GM12878 (cell line): ENCODE measurements around the gene TIMM50.
A peak's percentile ranks its signal among the peaks of the same experiment; 100 is the strongest.

Experiments used
- BACH1 ChIP-seq: fragments of 450-650 bp; IDR thresholded peaks from 2 replicates; pipeline ENCODE4 v1.6.1; 2017; ENCODE audit warnings: mild to moderate bottlenecking, borderline replicate concordance
- BCLAF1 ChIP-seq: fragments of 450-650 bp; IDR thresholded peaks from 2 replicates; pipeline ENCODE4 v1.6.1; 2017; ENCODE audit warnings: antibody characterized with exemption, mild to moderate bottlenecking, moderate library complexity
- CTCF ChIP-seq, 3 experiments: IDR thresholded peaks in 2 of 3; conservative IDR thresholded peaks in 1 of 3; 2 replicates each; pipeline ENCODE4 v1.5.1; 2011; ENCODE audit warnings: low read depth in 3 of 3, low read length in 3 of 3, mild to moderate bottlenecking in 3 of 3, control low read depth in 2 of 3, moderate library complexity in 2 of 3, inconsistent platforms in 1 of 3, mixed read lengths in 1 of 3; ENCODE audit not compliant: control insufficient read depth in 2 of 3, insufficient read depth in 1 of 3; ENCODE audit errors: extremely low read depth in 1 of 3
- EED ChIP-seq: sonication (generic); IDR thresholded peaks from 2 replicates; pipeline ENCODE4 v1.6.1; 2016; ENCODE audit warnings: antibody characterized with exemption, low read depth
- HDAC2 ChIP-seq: fragments of 200-600 bp; sonication (generic); IDR thresholded peaks from 2 replicates; pipeline ENCODE4 v1.6.1; 2017
- MXI1 ChIP-seq: fragments of 150-350 bp; IDR thresholded peaks from 2 replicates; pipeline ENCODE4 v1.6.1; 2011; ENCODE audit warnings: low read depth, mild to moderate bottlenecking, inconsistent platforms, low read length, improper control_type of control experiment
- NR2C2 ChIP-seq: IDR thresholded peaks from 2 replicates; pipeline ENCODE4 v1.6.1; 2011; ENCODE audit warnings: borderline replicate concordance, low read depth; ENCODE audit not compliant: control insufficient read depth, insufficient read length
- POLR2A ChIP-seq: IDR thresholded peaks from 2 replicates; pipeline ENCODE4 v1.6.1; 2011; ENCODE audit warnings: low read depth, mild to moderate bottlenecking, low read length
- POLR2AphosphoS5 ChIP-seq: IDR thresholded peaks from 2 replicates; pipeline ENCODE4 v1.6.1; 2011; ENCODE audit warnings: mild to moderate bottlenecking, low read length, inconsistent platforms
- RBBP5 ChIP-seq: fragments of 200-600 bp; sonication (generic); conservative IDR thresholded peaks from 2 replicates; pipeline ENCODE4 v1.6.1; 2016
- ZBTB33 ChIP-seq: fragments of 450-650 bp; IDR thresholded peaks from 2 replicates; pipeline ENCODE4 v1.6.1; 2017; ENCODE audit warnings: mild to moderate bottlenecking

- no peak for TF ChIP-seq ZBTB33
- TF ChIP-seq BCLAF1 = no peak
- TF ChIP-seq NR2C2 = no peak
- no peak for TF ChIP-seq BACH1
- TF ChIP-seq CTCF (IDR thresholded peaks at IDR 0.05 in 2 of 3, conservative IDR thresholded peaks at IDR 0.05 in 1 of 3; ENCODE audit: control insufficient read depth in 2 of 3, extremely low read depth in 1 of 3, insufficient read depth in 1 of 3, low read depth in 3 of 3, low read length in 3 of 3) = no peak
- 0 out of 2 replicates have a peak, but pooled peaks have one; percentile 26 for TF ChIP-seq POLR2AphosphoS5
- no peak for TF ChIP-seq RBBP5
- peak; percentile 59 for TF ChIP-seq POLR2A
- TF ChIP-seq HDAC2 = no peak
- TF ChIP-seq EED = no peak
- no peak for TF ChIP-seq MXI1
Measured at GRCh38 chr19:39469036-39469435, 11.6 kb upstream of the TIMM50 start.
